ENCODE data around the gene CCR6. TPM values are rescaled to one million over a fixed set of nuclear protein-coding genes. Genes with fewer than 3 reads are reported as not detected.

CCR6 gene
- total RNA-seq, 6 experiments from 2014 or later, result not detected

DNA sequence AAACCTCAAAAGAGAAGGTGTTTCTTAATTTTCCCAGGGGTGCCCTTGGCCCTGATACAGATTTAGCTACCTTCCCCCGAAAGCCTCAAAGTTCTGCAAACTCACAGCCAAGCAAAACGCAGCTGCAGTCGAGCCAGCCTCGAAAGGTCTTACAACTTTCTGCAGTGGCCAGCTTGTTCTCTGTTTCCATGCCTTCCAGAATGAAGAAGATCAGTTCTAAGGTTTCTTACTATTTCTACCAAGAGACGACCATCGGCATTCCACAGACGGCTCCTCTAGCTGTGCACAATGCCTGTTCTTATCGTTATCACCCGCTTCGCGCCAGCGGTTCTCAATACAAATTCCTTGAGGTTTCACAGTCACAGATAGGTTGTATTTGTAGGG is 28.5 kb upstream of the CCR6 start:
- no peak overlapping the region for H3K4me3 Mint-ChIP-seq
- H3K27me3 Mint-ChIP-seq (ENCODE audit: insufficient read depth), result no peaks in the 10 kb centered on the region; the same call in 1 of the 2 replicates
- no peaks in the 10 kb centered on the region for H3K4me1 Mint-ChIP-seq (ENCODE audit: low read depth)
- H3K36me3 Mint-ChIP-seq (ENCODE audit: low read depth), result peaks cover 4% of the 10 kb centered on the region; the same call in 1 of the 2 replicates
- TF ChIP-seq, protein P1, sequence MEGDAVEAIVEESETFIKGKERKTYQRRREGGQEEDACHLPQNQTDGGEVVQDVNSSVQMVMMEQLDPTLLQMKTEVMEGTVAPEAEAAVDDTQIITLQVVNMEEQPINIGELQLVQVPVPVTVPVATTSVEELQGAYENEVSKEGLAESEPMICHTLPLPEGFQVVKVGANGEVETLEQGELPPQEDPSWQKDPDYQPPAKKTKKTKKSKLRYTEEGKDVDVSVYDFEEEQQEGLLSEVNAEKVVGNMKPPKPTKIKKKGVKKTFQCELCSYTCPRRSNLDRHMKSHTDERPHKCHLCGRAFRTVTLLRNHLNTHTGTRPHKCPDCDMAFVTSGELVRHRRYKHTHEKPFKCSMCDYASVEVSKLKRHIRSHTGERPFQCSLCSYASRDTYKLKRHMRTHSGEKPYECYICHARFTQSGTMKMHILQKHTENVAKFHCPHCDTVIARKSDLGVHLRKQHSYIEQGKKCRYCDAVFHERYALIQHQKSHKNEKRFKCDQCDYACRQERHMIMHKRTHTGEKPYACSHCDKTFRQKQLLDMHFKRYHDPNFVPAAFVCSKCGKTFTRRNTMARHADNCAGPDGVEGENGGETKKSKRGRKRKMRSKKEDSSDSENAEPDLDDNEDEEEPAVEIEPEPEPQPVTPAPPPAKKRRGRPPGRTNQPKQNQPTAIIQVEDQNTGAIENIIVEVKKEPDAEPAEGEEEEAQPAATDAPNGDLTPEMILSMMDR (IDR thresholded peaks at IDR 0.05), result no peak
- H3K9me3 Mint-ChIP-seq, result peaks cover 65% of the 10 kb centered on the region
- no peak overlapping the region for H3K27ac Mint-ChIP-seq
- DNase-seq, result no peak

DNA sequence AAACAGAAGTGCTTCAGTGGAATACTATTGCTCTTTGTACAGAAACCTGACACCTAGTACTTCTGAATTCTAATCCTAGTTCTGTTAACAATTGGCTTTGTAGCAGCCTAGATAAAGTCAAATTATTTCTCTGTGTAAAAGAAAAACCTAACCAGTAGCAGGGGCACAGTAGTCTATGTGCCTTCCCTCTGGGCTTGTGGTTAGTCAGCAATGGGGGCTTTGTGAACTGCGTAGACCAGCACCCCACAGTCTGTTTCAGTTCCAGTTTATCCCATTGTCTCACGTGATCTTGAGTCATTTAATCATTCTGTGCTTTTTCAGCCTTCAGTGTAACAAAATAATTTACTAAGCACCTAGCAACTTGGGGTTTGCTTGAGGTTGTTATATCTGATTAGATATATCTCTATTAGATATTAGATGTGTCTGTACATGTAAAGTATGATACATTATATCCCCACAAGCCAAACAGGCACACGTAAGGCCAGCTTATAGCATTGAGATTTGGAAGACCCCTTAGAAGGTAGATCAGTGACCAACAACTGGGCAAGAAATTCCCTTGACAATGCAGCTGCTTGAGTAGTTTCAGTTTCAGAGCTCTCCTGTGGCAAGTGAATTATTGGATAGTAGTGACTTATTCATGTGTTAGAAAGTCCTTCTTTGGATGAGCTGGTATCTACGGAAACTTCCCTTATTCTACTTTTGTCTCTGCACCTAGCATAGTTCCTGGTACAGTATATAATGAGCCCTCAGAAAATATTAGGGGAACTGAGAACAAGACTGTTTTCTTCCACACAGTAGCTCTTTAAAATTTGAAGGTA is 27.9 kb upstream of the CCR6 start:
- Mint-ChIP-seq H3K27me3 (ENCODE audit: insufficient read depth) (no peaks in the 10 kb centered on the region; the same call in 1 of the 2 replicates), H3K36me3 (ENCODE audit: low read depth) (peaks cover 4% of the 10 kb centered on the region; the same call in 1 of the 2 replicates), H3K4me3 (no peak overlapping the region), H3K4me1 (ENCODE audit: low read depth) (no peaks in the 10 kb centered on the region), H3K9me3 (peaks cover 67% of the 10 kb centered on the region), H3K27ac (no peak overlapping the region)
- TF ChIP-seq, protein P1 (IDR thresholded peaks at IDR 0.05), result no peak
- no peak for DNase-seq

DNA sequence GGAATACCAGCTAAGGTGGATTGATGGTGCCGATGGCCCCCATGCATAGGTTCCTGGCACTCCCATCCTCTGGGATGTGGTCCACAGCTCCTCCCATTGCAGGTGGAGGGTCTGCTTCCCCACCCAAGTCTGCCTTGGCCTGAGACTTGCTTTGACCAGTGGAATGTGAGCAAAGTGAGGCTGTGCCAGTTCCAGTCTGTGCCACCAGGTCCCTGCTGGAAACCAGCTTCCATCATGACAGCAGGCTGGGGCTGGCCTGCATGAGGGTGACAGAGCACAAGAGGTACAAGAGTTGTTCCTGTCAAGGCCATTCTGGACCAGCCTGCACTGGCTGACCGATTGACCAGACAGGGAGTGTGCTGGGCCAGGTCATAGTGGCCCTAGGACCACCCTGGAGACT is 27.0 kb upstream of the CCR6 start:
- no peaks in the 10 kb centered on the region for H3K4me1 Mint-ChIP-seq (ENCODE audit: low read depth)
- H3K27ac Mint-ChIP-seq, result no peak overlapping the region
- no peak for DNase-seq
- H3K4me3 Mint-ChIP-seq, result no peak overlapping the region
- TF ChIP-seq, protein P1 (IDR thresholded peaks at IDR 0.05), result no peak
- peaks cover 4% of the 10 kb centered on the region; the same call in 1 of the 2 replicates for H3K36me3 Mint-ChIP-seq (ENCODE audit: low read depth)
- peaks cover 65% of the 10 kb centered on the region for H3K9me3 Mint-ChIP-seq
- no peaks in the 10 kb centered on the region; the same call in 1 of the 2 replicates for H3K27me3 Mint-ChIP-seq (ENCODE audit: insufficient read depth)

DNA sequence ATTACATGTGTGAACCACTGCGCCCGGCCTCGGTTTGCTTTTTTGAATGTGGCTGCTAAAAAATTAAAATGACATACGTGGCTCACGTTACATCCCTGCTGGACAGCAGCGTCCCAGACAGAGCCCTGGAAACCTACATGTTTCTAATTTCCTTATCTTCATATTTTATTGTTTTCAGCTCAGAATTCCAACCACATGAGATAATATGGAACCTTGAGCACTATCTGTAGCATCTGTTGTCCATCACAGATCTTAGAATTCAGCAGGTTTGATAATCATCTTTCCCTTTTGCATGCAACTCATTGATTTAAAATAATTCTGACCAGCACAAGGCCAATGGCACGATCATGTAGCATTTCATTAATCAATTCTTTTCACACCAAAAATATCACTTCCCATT is 25.9 kb upstream of the CCR6 start:
- Mint-ChIP-seq H3K36me3 (ENCODE audit: low read depth) (peaks cover 4% of the 10 kb centered on the region; the same call in 1 of the 2 replicates), H3K27ac (no peak overlapping the region), H3K9me3 (peaks cover 56% of the 10 kb centered on the region), H3K4me3 (no peak overlapping the region), H3K4me1 (ENCODE audit: low read depth) (no peaks in the 10 kb centered on the region), H3K27me3 (ENCODE audit: insufficient read depth) (no peaks in the 10 kb centered on the region; the same call in 1 of the 2 replicates)
- no peak for DNase-seq
- TF ChIP-seq, protein P1 (IDR thresholded peaks at IDR 0.05), result no peak

DNA sequence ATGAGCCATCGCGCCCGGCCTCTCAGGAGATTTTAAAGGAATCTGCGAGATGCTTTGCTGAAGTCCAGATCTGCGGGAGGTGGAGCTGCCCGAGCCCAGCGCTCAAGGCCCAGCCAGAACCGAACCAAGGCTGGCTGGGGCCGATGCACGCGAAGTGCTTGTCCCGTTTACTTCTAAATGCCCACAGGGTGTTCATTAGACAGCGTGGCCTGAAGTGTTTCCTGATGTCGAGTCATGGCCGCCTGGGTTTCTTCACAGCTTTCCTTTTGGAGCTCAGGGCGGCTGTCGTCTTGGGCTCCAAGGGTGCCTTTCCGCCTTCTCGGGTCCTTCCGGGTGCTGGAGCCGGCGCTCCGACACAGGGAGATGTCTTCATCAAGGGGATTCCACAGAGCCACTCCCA is 25.1 kb upstream of the CCR6 start:
- DNase-seq, result no peak
- no peak overlapping the region for H3K27ac Mint-ChIP-seq
- TF ChIP-seq, protein P1 (IDR thresholded peaks at IDR 0.05), result no peak
- H3K4me3 Mint-ChIP-seq, result no peak overlapping the region
- peaks cover 4% of the 10 kb centered on the region; the same call in 1 of the 2 replicates for H3K36me3 Mint-ChIP-seq (ENCODE audit: low read depth)
- peaks cover 48% of the 10 kb centered on the region for H3K9me3 Mint-ChIP-seq
- H3K4me1 Mint-ChIP-seq (ENCODE audit: low read depth), result no peaks in the 10 kb centered on the region
- no peaks in the 10 kb centered on the region; the same call in 1 of the 2 replicates for H3K27me3 Mint-ChIP-seq (ENCODE audit: insufficient read depth)

All from HFFc6 (cell line).